Neural progenitor cell (in vitro differentiated cells): Measurements from ENCODE around the gene MTG2. TPM values are rescaled to one million over a fixed set of nuclear protein-coding genes. Genes with fewer than 3 reads are reported as not detected.

Experiments used
- DNase-seq: peaks from one replicate; pipeline ENCODE4 v3.0.0-alpha.2; 2016; ENCODE audit warnings: low spot score
- H2AFZ ChIP-seq: fragments of 200-600 bp; sonication (generic); replicated peaks from 2 replicates; pipeline ENCODE4 v1.6.1; 2016; ENCODE audit warnings: antibody characterized with exemption
- H3F3A ChIP-seq: fragments of 200-600 bp; sonication (generic); 2 replicates; pipeline ENCODE4 v1.6.1; 2016; ENCODE audit warnings: antibody characterized with exemption, low read depth
- H3K27ac ChIP-seq: fragments of 200-600 bp; sonication (generic); 2 replicates; pipeline ENCODE4 v1.5.1; 2016; ENCODE audit warnings: mild to moderate bottlenecking
- H3K27me3 ChIP-seq: fragments of 200-600 bp; sonication (generic); 2 replicates; pipeline ENCODE4 v1.6.1; 2016; ENCODE audit warnings: mild to moderate bottlenecking, moderate library complexity
- H3K36me3 ChIP-seq: fragments of 200-600 bp; sonication (generic); 2 replicates; pipeline ENCODE4 v1.5.1; 2016
- H3K4me1 ChIP-seq: fragments of 200-600 bp; sonication (generic); 2 replicates; pipeline ENCODE4 v1.6.1; 2016; ENCODE audit warnings: mixed run types
- H3K4me2 ChIP-seq: fragments of 200-600 bp; sonication (generic); 2 replicates; pipeline ENCODE4 v1.6.1; 2016
- H3K4me3 ChIP-seq: fragments of 200-600 bp; sonication (generic); 2 replicates; pipeline ENCODE4 v1.5.1; 2016
- H3K79me2 ChIP-seq: fragments of 200-600 bp; sonication (generic); 2 replicates; pipeline ENCODE4 v1.6.1; 2016; ENCODE audit warnings: low read depth
- H3K9ac ChIP-seq: fragments of 200-600 bp; sonication (generic); 2 replicates; pipeline ENCODE4 v1.6.1; 2016
- H3K9me3 ChIP-seq: fragments of 200-600 bp; sonication (generic); 2 replicates; pipeline ENCODE4 v1.5.1; 2016; ENCODE audit warnings: low read depth
- H4K20me1 ChIP-seq: fragments of 200-600 bp; sonication (generic); 2 replicates; pipeline ENCODE4 v1.6.1; 2016; ENCODE audit warnings: low read depth
- H3K27ac Mint-ChIP-seq: 3 replicates; pipeline ENCODE4 v1.8.0; 2021; ENCODE audit warnings: mixed read lengths
- H3K27me3 Mint-ChIP-seq: 2 replicates; pipeline ENCODE4 v1.8.0; 2022; ENCODE audit warnings: low read depth, mild to moderate bottlenecking, inconsistent platforms, moderate library complexity, mixed read lengths; ENCODE audit not compliant: insufficient read depth
- H3K36me3 Mint-ChIP-seq: 3 replicates; pipeline ENCODE4 v1.8.0; 2021; ENCODE audit warnings: mixed read lengths
- H3K4me1 Mint-ChIP-seq: 3 replicates; pipeline ENCODE4 v1.8.0; 2021; ENCODE audit warnings: mixed read lengths
- H3K4me3 Mint-ChIP-seq: 3 replicates; pipeline ENCODE4 v1.8.0; 2021; ENCODE audit warnings: mild to moderate bottlenecking, moderate library complexity, mixed read lengths
- H3K9me3 Mint-ChIP-seq: 3 replicates; pipeline ENCODE4 v1.8.0; 2020; ENCODE audit warnings: mixed read lengths
- CTCF ChIP-seq: fragments of 200-600 bp; sonication (generic); IDR thresholded peaks from 2 replicates; pipeline ENCODE4 v1.5.1; 2017; ENCODE audit warnings: antibody characterized with exemption, mild to moderate bottlenecking
- EZH2 ChIP-seq: fragments of 200-600 bp; sonication (generic); IDR thresholded peaks from 2 replicates; pipeline ENCODE4 v1.6.1; 2017; ENCODE audit warnings: antibody characterized with exemption, mild to moderate bottlenecking, moderate library complexity
- EZH2phosphoT487 ChIP-seq: fragments of 200-600 bp; sonication (generic); IDR thresholded peaks from 2 replicates; pipeline ENCODE4 v1.6.1; 2017; ENCODE audit warnings: antibody characterized with exemption
- total RNA-seq: library from RNA; depleted of rRNA; stranded (reverse); fragments of >200 nt; gene quantifications from 2 replicates; pipeline ENCODE4 v1.2.3, GENCODE V29; 2015; ENCODE audit warnings: low replicate concordance

MTG2 gene
- total RNA-seq, 1 donor from 2014 or later = 16.2 TPM

GRCh38 chr20:62143957-62144825 is 38.6 kb upstream of the MTG2 start:
- peaks cover 20% of the 10 kb centered on the region for H3K36me3 Mint-ChIP-seq
- TF ChIP-seq CTCF (peak; percentile 7), EZH2phosphoT487 (peak; percentile 33), EZH2 (no peak)
- no peaks in the 10 kb centered on the region for H3K9me3 Mint-ChIP-seq
- H3K4me3 Mint-ChIP-seq = peak overlapping the region; percentile 93
- H3K9me3 ChIP-seq = no peaks in the 10 kb centered on the region
- H3K27me3 Mint-ChIP-seq = peaks cover 16% of the 10 kb centered on the region
- H3K4me3 ChIP-seq = peak overlapping the region; percentile 92
- H3K9ac ChIP-seq = peak overlapping the region; percentile 46
- H3K27ac ChIP-seq = peak overlapping the region; percentile 99
- peak overlapping the region; percentile 76 for H3K27ac Mint-ChIP-seq
- no peak overlapping the region for H2AFZ ChIP-seq
- H3K4me1 Mint-ChIP-seq = peaks cover 41% of the 10 kb centered on the region
- peak overlapping the region; percentile 74 for H3K4me2 ChIP-seq
- H3K36me3 ChIP-seq = peaks cover 3% of the 10 kb centered on the region
- H4K20me1 ChIP-seq = peaks cover 85% of the 10 kb centered on the region
- peak; percentile 74 for DNase-seq
- H3K4me1 ChIP-seq = peaks cover 13% of the 10 kb centered on the region
- peaks cover 13% of the 10 kb centered on the region for H3F3A ChIP-seq
- H3K79me2 ChIP-seq = peaks cover 93% of the 10 kb centered on the region
- H3K27me3 ChIP-seq = no peaks in the 10 kb centered on the region

- no peaks in the 10 kb centered on the region for H3K9me3 ChIP-seq
- DNase-seq = no peak
- TF ChIP-seq EZH2 (no peak), CTCF (no peak), EZH2phosphoT487 (no peak)
- Mint-ChIP-seq H3K4me3 (peak overlapping the region; percentile 93), H3K27ac (no peak overlapping the region), H3K9me3 (no peaks in the 10 kb centered on the region), H3K36me3 (peaks cover 19% of the 10 kb centered on the region), H3K4me1 (peaks cover 38% of the 10 kb centered on the region), H3K27me3 (peaks cover 17% of the 10 kb centered on the region)
- H3K27me3 ChIP-seq = no peaks in the 10 kb centered on the region
- H3K4me2 ChIP-seq = no peak overlapping the region
- H3F3A ChIP-seq = peaks cover 10% of the 10 kb centered on the region
- H3K4me3 ChIP-seq = no peak overlapping the region
- H3K4me1 ChIP-seq = peaks cover 13% of the 10 kb centered on the region
- no peak overlapping the region for H3K9ac ChIP-seq
- no peak overlapping the region for H3K27ac ChIP-seq
- no peaks in the 10 kb centered on the region for H3K36me3 ChIP-seq
- no peak overlapping the region for H2AFZ ChIP-seq
- H3K79me2 ChIP-seq = peaks cover 93% of the 10 kb centered on the region
- peaks cover 84% of the 10 kb centered on the region for H4K20me1 ChIP-seq
Observed at GRCh38 chr20:62145688-62146018, 37.2 kb upstream of the MTG2 start.

- no peak overlapping the region for H3K4me2 ChIP-seq
- H3K27me3 Mint-ChIP-seq = peaks cover 18% of the 10 kb centered on the region
- TF ChIP-seq CTCF = no peak
- TF ChIP-seq EZH2 = no peak
- TF ChIP-seq EZH2phosphoT487 = no peak
- no peaks in the 10 kb centered on the region for H3K9me3 Mint-ChIP-seq
- no peaks in the 10 kb centered on the region for H3K9me3 ChIP-seq
- no peaks in the 10 kb centered on the region for H3K36me3 ChIP-seq
- no peak overlapping the region for H3K9ac ChIP-seq
- peaks cover 35% of the 10 kb centered on the region for H3K4me1 Mint-ChIP-seq
- peaks cover 93% of the 10 kb centered on the region for H3K79me2 ChIP-seq
- H3K27ac Mint-ChIP-seq = no peak overlapping the region
- H2AFZ ChIP-seq = no peak overlapping the region
- H3K4me3 Mint-ChIP-seq = peak overlapping the region; percentile 93
- no peak for DNase-seq
- H3K36me3 Mint-ChIP-seq = peaks cover 18% of the 10 kb centered on the region
- no peaks in the 10 kb centered on the region for H3K27me3 ChIP-seq
- H4K20me1 ChIP-seq = peaks cover 84% of the 10 kb centered on the region
- H3F3A ChIP-seq = peaks cover 5% of the 10 kb centered on the region
- no peak overlapping the region for H3K4me3 ChIP-seq
- H3K27ac ChIP-seq = no peak overlapping the region
- peaks cover 13% of the 10 kb centered on the region for H3K4me1 ChIP-seq
Observed at GRCh38 chr20:62146019-62146755, 36.6 kb upstream of the MTG2 start.
